PC-3 (cell line): ENCODE results near the gene GAS2L1. TPM values are rescaled to one million over a fixed set of nuclear protein-coding genes. Genes with fewer than 3 reads are reported as not detected.

Experiments
- ATAC-seq: fragments of 200-7000 bp; cut with Tn5 transposase; 2 replicates; pipeline ENCODE4 v1.9.1; 2020; ENCODE audit warnings: mild to moderate bottlenecking, moderate library complexity
- BruUV-seq: library from RNA; stranded (reverse); fragments of 400-500 nt; replicated peaks from 2 replicates; lab custom pipeline; 2021; lab: Mats Ljungman, UMichigan
- CTCF ChIA-PET: fragments of 300-600 bp; sonication (Branson Sonifier 250); formaldehyde crosslinking; loops from one replicate; lab custom pipeline; 2022; ENCODE audit warnings: antibody characterized with exemption; lab: Charles Lee
- POLR2A ChIA-PET: fragments of 300-600 bp; sonication (Branson Sonifier 250); formaldehyde crosslinking; loops from one replicate; lab custom pipeline; 2022; ENCODE audit warnings: antibody characterized with exemption; ENCODE audit not compliant: unreplicated experiment; lab: Charles Lee
- DNase-seq: peaks from one replicate; pipeline ENCODE4 v3.0.0-alpha.2; 2015
- H2AFZ ChIP-seq: fragments of 300-600 bp; sonication (generic); 2 replicates; pipeline ENCODE4 v1.6.0; 2016; ENCODE audit warnings: antibody characterized with exemption, low read length
- H3F3A ChIP-seq: fragments of 300-600 bp; sonication (generic); one replicate; pipeline ENCODE4 v1.6.0; 2017; ENCODE audit warnings: antibody characterized with exemption, low read length, control low read depth, mild to moderate bottlenecking; ENCODE audit not compliant: unreplicated experiment
- H3K27ac ChIP-seq: fragments of 300-600 bp; sonication (generic); 2 replicates; pipeline ENCODE4 v1.5.1; 2016; ENCODE audit warnings: mild to moderate bottlenecking, low read length
- H3K27me3 ChIP-seq: fragments of 300-600 bp; sonication (generic); 2 replicates; pipeline ENCODE4 v1.6.1; 2016; ENCODE audit warnings: low read length, mixed read lengths
- H3K36me3 ChIP-seq: fragments of 300-600 bp; sonication (generic); 2 replicates; pipeline ENCODE4 v1.6.1; 2016; ENCODE audit warnings: low read depth, mixed run types, low read length, mixed read lengths
- H3K4me1 ChIP-seq: fragments of 300-600 bp; sonication (generic); 2 replicates; pipeline ENCODE4 v1.5.1; 2016; ENCODE audit warnings: low read length; ENCODE audit not compliant: insufficient read depth
- H3K4me2 ChIP-seq: fragments of 300-600 bp; sonication (generic); 2 replicates; pipeline ENCODE4 v1.6.0; 2016; ENCODE audit warnings: low read length
- H3K4me3 ChIP-seq: fragments of 300-600 bp; sonication (generic); 2 replicates; pipeline ENCODE4 v1.5.1; 2016; ENCODE audit warnings: mild to moderate bottlenecking, low read length, mixed read lengths
- H3K79me2 ChIP-seq: fragments of 300-600 bp; sonication (generic); 2 replicates; pipeline ENCODE4 v1.6.1; 2017; ENCODE audit warnings: low read length, mixed read lengths
- H3K9ac ChIP-seq: fragments of 300-600 bp; sonication (generic); 2 replicates; pipeline ENCODE4 v1.6.0; 2016; ENCODE audit warnings: mild to moderate bottlenecking, low read length
- H3K9me2 ChIP-seq: fragments of 300-600 bp; sonication (generic); replicated peaks from 2 replicates; pipeline ENCODE4 v1.6.1; 2016; ENCODE audit warnings: mixed run types, low read length, mixed read lengths
- H3K9me3 ChIP-seq: fragments of 300-600 bp; sonication (generic); 2 replicates; pipeline ENCODE4 v1.6.1; 2016; ENCODE audit warnings: low read length, mixed read lengths
- H4K20me1 ChIP-seq: fragments of 300-600 bp; sonication (generic); 2 replicates; pipeline ENCODE4 v1.6.1; 2016; ENCODE audit warnings: low read length, mixed read lengths
- EZH2 ChIP-seq: fragments of 300-600 bp; sonication (generic); IDR thresholded peaks from one replicate; pipeline ENCODE4 v1.6.1; 2017; ENCODE audit warnings: antibody characterized with exemption, mild to moderate bottlenecking, low read length; ENCODE audit not compliant: unreplicated experiment
- EZH2phosphoT487 ChIP-seq: fragments of 300-600 bp; sonication (generic); IDR thresholded peaks from 2 replicates; pipeline ENCODE4 v1.6.1; 2018; ENCODE audit warnings: mild to moderate bottlenecking, antibody characterized with exemption, low read length, borderline replicate concordance
- intact Hi-C: fragments of 100-400 bp; cut with micrococcal nuclease; formaldehyde crosslinking; loops from 2 replicates; pipeline ENCODE4 v1.9.0; 2023
- total RNA-seq: library from RNA; depleted of rRNA; stranded (reverse); fragments of >200 nt; gene quantifications from 2 replicates; pipeline ENCODE4 v1.2.3, GENCODE V29; 2014
- TF ChIP-seq, protein P1 (sequence below): fragments of 300-600 bp; sonication (generic); conservative IDR thresholded peaks from 2 replicates; pipeline ENCODE4 v1.5.1; 2017; ENCODE audit warnings: antibody characterized with exemption, low read depth, mild to moderate bottlenecking, low read length

The GAS2L1 gene
- total RNA-seq, 1 experiment from 2014 or later = 58.4 TPM

DNA sequence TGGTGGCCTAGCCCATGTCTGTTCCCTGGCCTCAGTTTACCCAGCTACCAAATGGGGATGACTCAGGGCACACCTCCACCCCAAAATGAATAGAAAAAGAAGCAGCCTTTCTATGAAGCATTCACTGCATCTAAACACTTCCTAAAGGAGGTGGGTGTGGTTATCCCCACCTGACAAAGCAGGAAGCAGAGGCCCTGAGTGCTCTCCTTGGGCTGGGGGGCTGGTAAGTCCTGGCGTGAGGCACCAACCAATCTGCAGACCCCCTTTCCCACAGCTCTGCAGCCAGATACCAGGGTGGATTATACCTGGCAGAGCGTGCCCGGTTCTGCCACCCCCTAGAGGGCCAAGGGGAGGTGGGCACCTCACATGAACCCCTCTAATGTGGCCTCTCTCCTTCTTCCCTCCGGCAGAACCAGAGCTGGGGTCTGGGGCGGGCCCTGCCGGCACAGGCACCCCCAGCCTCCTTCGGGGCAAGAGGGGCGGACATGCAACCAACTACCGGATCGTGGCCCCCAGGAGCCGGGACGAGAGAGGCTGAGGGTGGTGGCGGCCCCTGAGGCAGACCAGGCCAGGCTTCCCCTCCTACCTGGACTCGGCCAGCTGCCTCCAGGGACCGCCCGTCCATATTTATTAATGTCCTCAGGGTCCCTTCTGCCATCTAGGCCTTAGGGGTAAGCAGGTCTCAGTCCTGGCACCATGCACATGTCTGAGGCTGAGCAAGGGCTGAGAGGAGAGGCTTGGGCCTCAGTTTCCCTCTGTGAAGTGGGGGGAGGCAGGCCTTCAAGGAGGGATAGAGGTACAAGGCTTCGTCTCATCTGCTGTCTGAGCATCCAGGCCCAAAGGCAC is 47.8 kb upstream of the GAS2L1 start:
- Histone ChIP-seq H3K4me2 (no peak overlapping the region), H3F3A (no peaks in the 10 kb centered on the region), H4K20me1 (no peaks in the 10 kb centered on the region), H3K4me3 (no peak overlapping the region), H3K27me3 (no peaks in the 10 kb centered on the region), H3K79me2 (no peaks in the 10 kb centered on the region), H2AFZ (no peak overlapping the region), H3K4me1 (no peaks in the 10 kb centered on the region), H3K27ac (no peak overlapping the region), H3K9me3 (no peaks in the 10 kb centered on the region), H3K36me3 (no peaks in the 10 kb centered on the region), H3K9me2 (no peaks in the 10 kb centered on the region), H3K9ac (no peak overlapping the region)
- CTCF ChIA-PET = no interaction called here
- ATAC-seq (no peak), DNase-seq (no peak)
- TF ChIP-seq, protein P1, sequence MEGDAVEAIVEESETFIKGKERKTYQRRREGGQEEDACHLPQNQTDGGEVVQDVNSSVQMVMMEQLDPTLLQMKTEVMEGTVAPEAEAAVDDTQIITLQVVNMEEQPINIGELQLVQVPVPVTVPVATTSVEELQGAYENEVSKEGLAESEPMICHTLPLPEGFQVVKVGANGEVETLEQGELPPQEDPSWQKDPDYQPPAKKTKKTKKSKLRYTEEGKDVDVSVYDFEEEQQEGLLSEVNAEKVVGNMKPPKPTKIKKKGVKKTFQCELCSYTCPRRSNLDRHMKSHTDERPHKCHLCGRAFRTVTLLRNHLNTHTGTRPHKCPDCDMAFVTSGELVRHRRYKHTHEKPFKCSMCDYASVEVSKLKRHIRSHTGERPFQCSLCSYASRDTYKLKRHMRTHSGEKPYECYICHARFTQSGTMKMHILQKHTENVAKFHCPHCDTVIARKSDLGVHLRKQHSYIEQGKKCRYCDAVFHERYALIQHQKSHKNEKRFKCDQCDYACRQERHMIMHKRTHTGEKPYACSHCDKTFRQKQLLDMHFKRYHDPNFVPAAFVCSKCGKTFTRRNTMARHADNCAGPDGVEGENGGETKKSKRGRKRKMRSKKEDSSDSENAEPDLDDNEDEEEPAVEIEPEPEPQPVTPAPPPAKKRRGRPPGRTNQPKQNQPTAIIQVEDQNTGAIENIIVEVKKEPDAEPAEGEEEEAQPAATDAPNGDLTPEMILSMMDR = no peak
- no peak for TF ChIP-seq EZH2
- no peak for TF ChIP-seq EZH2phosphoT487
- intact Hi-C loops = no loop called here
- BruUV-seq = no TSS peak
- POLR2A ChIA-PET = no interaction called here

DNA sequence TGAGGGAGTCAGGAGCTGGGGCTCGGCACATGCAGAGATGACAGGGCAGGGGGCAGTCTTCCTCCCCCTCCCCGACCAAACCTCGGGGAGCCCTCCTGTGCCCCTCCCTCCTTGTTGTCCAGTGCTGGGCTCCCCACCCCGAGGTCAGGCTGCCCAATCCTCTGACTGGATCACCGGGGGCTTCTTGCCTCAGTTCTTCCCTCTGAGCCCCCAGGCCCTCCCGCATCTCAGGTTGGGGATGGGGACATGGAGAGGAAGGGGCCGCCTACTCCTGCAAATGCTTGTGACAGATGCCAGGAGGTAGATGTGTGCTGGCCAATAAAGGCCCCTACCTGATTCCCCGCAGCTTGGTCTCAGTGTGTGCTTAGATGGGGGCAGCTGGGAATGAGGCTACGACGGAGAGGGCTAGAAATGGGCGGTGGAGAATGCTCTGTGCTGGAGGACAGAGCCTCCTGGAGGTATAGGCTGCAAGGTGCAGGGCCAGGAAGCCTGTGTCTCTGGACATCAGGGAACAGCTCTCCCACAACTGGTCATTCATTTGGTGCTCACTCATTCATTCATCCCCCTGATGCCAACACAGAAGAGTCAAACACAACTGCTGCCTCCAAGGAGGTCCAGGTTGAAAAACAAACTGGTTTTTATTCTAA is 47.1 kb upstream of the GAS2L1 start:
- Histone ChIP-seq H3K4me3 (no peak overlapping the region), H3K9ac (no peak overlapping the region), H4K20me1 (no peaks in the 10 kb centered on the region), H3K4me1 (no peaks in the 10 kb centered on the region), H3K27me3 (no peaks in the 10 kb centered on the region), H3K9me2 (no peaks in the 10 kb centered on the region), H3K36me3 (no peaks in the 10 kb centered on the region), H3K9me3 (no peaks in the 10 kb centered on the region), H3K27ac (no peak overlapping the region), H3K79me2 (no peaks in the 10 kb centered on the region), H2AFZ (no peak overlapping the region), H3F3A (no peaks in the 10 kb centered on the region), H3K4me2 (no peak overlapping the region)
- ChIA-PET POLR2A (no interaction called here), CTCF (no interaction called here)
- TF ChIP-seq, protein P1 = 0 out of 2 replicates have a peak, but pooled peaks have one; percentile 22
- no peak for TF ChIP-seq EZH2phosphoT487
- ATAC-seq (peak; percentile 64), DNase-seq (no peak)
- BruUV-seq = no TSS peak
- intact Hi-C loops = no loop called here
